Activated CD8-positive, alpha-beta memory T cell treated with anti-CD3 and anti-CD28 coated beads for 48 hours (primary cell): Measurements from ENCODE around the gene TMEM259.
A peak's percentile ranks its signal among the peaks of the same experiment; 100 is the strongest.

Experiments used
- DNase-seq, 3 experiments: peaks; one replicate each; pipeline ENCODE4 v3.0.0-alpha.2; 2020; ENCODE audit warnings: low read depth in 2 of 3, low spot score in 2 of 3

TMEM259 gene

GRCh38 chr19:1004803-1005664 lies 15.9 kb downstream of the TMEM259 start:
- no peak for DNase-seq

- DNase-seq = no peak
Observed at GRCh38 chr19:1004204-1004802, 16.6 kb downstream of the TMEM259 start.

GRCh38 chr19:1003283-1003682 lies 17.6 kb downstream of the TMEM259 start:
- DNase-seq = no peak

GRCh38 chr19:1002600-1002999 lies 18.3 kb downstream of the TMEM259 start:
- DNase-seq = no peak

- peak; percentile 47 to 71 (median 69) for DNase-seq
Observed at GRCh38 chr19:1001538-1002166, 19.3 kb downstream of the TMEM259 start.

GRCh38 chr19:1000591-1001537 lies 20.1 kb downstream of the TMEM259 start:
- DNase-seq = no peak

- peak in 2 of 3 experiments; percentile 44 to 50 for DNase-seq
Observed at GRCh38 chr19:1000095-1000494, 20.8 kb downstream of the TMEM259 start, which contains the start of gene GRIN3B. TSS of gene GRIN3B (plus strand) at chr19:1000419. CDS start at chr19:1000438, 19 bp downstream.

- DNase-seq = no peak
Observed at GRCh38 chr19:999379-999719, 21.6 kb downstream of the TMEM259 start.

GRCh38 chr19:998064-998463 lies 22.9 kb downstream of the TMEM259 start:
- DNase-seq = no peak

GRCh38 chr19:996051-996838 lies 24.7 kb downstream of the TMEM259 start:
- peak; percentile 45 to 48 (median 47) for DNase-seq

GRCh38 chr19:995051-995827 lies 25.7 kb downstream of the TMEM259 start:
- no peak for DNase-seq

GRCh38 chr19:994516-994915 lies 26.4 kb downstream of the TMEM259 start:
- no peak for DNase-seq

- DNase-seq = no peak
Observed at GRCh38 chr19:993831-994393, 27.0 kb downstream of the TMEM259 start.

GRCh38 chr19:993361-993830 lies 27.5 kb downstream of the TMEM259 start:
- DNase-seq = no peak

- no peak for DNase-seq
Observed at GRCh38 chr19:992670-993055, 28.3 kb downstream of the TMEM259 start.

- no peak for DNase-seq
Observed at GRCh38 chr19:991932-992669, 28.8 kb downstream of the TMEM259 start.

- DNase-seq = peak; percentile 40 to 83 (median 50)
Observed at GRCh38 chr19:991174-991931, 29.6 kb downstream of the TMEM259 start.

GRCh38 chr19:990746-991145 lies 30.2 kb downstream of the TMEM259 start:
- DNase-seq = no peak
